ENCODE results near the gene KIF25. TPM values are rescaled to one million over a fixed set of nuclear protein-coding genes. Genes with fewer than 3 reads are reported as not detected.

Gene KIF25
- total RNA-seq, 1 experiment from 2014 or later: 0.59 TPM

DNA sequence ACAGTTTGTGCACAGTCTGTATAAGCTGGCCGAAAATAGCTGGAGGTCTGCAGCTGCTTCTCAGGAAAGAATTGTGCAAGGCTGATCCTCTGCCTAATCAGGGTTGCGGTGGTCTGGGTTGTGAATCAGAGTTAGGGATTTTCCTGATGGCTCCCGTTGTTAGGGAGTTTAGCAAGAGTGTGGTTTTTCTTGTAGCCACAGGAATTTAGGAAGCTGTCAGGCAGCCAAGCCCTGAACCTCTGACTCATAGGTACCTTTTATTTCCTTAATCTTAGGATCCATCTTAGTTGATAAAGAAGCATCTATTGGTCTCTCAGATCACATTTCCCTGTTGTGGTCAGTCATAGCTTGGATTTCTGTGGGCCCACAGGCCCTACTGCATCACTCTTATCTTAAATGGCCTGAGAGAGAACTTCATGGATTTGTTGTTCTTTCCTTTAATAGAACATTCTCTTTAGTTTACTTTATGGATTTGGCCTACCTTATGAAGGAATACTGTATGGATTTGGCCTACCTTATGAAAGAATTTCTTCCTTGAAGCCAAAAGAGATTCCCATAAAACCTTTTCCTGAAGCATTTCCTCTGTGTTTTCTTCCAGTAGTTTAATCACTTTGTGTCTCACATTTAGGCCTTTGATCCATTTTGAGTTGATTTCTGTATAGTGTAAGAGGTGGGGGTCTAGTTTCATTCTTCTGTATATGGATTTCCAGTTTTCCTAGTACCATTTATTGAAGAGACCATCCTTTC is 10.3 kb downstream of the KIF25 start:
- H3K4me1 ChIP-seq (ENCODE audit: insufficient read depth, low read length): no peaks in the 10 kb centered on the region; the same call in 1 of the 2 replicates
- no peaks in the 10 kb centered on the region for H3K79me2 ChIP-seq (ENCODE audit: insufficient read depth, low read length)
- no peak overlapping the region for H3K14ac ChIP-seq (ENCODE audit: insufficient read depth, low read length)
- H3K4ac ChIP-seq (ENCODE audit: low read depth, low read length): no peak overlapping the region
- TF ChIP-seq, protein P1, sequence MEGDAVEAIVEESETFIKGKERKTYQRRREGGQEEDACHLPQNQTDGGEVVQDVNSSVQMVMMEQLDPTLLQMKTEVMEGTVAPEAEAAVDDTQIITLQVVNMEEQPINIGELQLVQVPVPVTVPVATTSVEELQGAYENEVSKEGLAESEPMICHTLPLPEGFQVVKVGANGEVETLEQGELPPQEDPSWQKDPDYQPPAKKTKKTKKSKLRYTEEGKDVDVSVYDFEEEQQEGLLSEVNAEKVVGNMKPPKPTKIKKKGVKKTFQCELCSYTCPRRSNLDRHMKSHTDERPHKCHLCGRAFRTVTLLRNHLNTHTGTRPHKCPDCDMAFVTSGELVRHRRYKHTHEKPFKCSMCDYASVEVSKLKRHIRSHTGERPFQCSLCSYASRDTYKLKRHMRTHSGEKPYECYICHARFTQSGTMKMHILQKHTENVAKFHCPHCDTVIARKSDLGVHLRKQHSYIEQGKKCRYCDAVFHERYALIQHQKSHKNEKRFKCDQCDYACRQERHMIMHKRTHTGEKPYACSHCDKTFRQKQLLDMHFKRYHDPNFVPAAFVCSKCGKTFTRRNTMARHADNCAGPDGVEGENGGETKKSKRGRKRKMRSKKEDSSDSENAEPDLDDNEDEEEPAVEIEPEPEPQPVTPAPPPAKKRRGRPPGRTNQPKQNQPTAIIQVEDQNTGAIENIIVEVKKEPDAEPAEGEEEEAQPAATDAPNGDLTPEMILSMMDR (conservative IDR thresholded peaks at IDR 0.05): no peak
- H2BK15ac ChIP-seq (ENCODE audit: low read depth, low read length): no peak overlapping the region
- H2BK120ac ChIP-seq (ENCODE audit: low read depth, low read length, poor library complexity, severe bottlenecking): no peak overlapping the region
- Mint-ChIP-seq H3K9me3 (peaks cover 14 to 17% of the 10 kb centered on the region in 2 experiments), H3K27me3 (ENCODE audit: low read depth) (no peaks in the 10 kb centered on the region; the same call in 1 of the 2 replicates), H3K27ac (no peak overlapping the region; a peak in 1 of 7 replicates), H3K4me1 (peaks cover 0 to 5% of the 10 kb centered on the region in 2 experiments; a peak in 2 of 4 replicates), H3K4me3 (no peak overlapping the region), H3K36me3 (ENCODE audit: insufficient read depth in 1 of 3, low read depth in 3 of 3) (peaks cover 0 to 10% (median 3%) of the 10 kb centered on the region in 3 experiments; a peak in 5 of 7 replicates)
- no peak overlapping the region for H3K9ac ChIP-seq (ENCODE audit: extremely low read depth, insufficient read length, low read length)
- no peaks in the 10 kb centered on the region for H3K27me3 ChIP-seq (ENCODE audit: insufficient read depth, low read length)
- H3K4me2 ChIP-seq (ENCODE audit: insufficient read depth, insufficient read length, low read length): no peak overlapping the region
- no peaks in the 10 kb centered on the region for H4K20me1 ChIP-seq (ENCODE audit: control insufficient read depth, insufficient read depth, insufficient read length)
- WGBS (ENCODE audit: extremely low coverage, insufficient read length, low lambda C conversion rate): no CpG with 5 or more reads among the region's 3 CpGs
- H3K9me3 ChIP-seq (ENCODE audit: control insufficient read depth, low read depth, low read length): no peaks in the 10 kb centered on the region
- H3K18ac ChIP-seq (ENCODE audit: insufficient read length, low read depth, low read length): no peak overlapping the region
- no peak overlapping the region for H2BK5ac ChIP-seq (ENCODE audit: insufficient read length, low read length)
- no peak for DNase-seq
- no peak overlapping the region for H3T11ph ChIP-seq (ENCODE audit: low read length)
- no peak overlapping the region for H2BK12ac ChIP-seq (ENCODE audit: insufficient read length, low read depth, low read length)
- no peak overlapping the region for H2AK5ac ChIP-seq (ENCODE audit: insufficient read length, low read length)
- no peak overlapping the region for H2BK20ac ChIP-seq (ENCODE audit: low read depth, low read length, poor library complexity, severe bottlenecking)
- no peak overlapping the region for H3K23ac ChIP-seq (ENCODE audit: insufficient read length, low read depth, low read length)
- no peak overlapping the region for H3K27ac ChIP-seq (ENCODE audit: insufficient read length, low read depth, low read length)
- no peaks in the 10 kb centered on the region for H3K23me2 ChIP-seq (ENCODE audit: insufficient read length, low read depth, low read length, poor library complexity, severe bottlenecking)
- no peak overlapping the region for H2AFZ ChIP-seq (ENCODE audit: low read length)
- no peak overlapping the region for H3K56ac ChIP-seq (ENCODE audit: insufficient read length, low read depth, low read length)
- no peaks in the 10 kb centered on the region for H3K79me1 ChIP-seq (ENCODE audit: insufficient read depth, low read depth, low read length, poor library complexity, severe bottlenecking)
- no peak overlapping the region for H4K91ac ChIP-seq (ENCODE audit: insufficient read length, low read depth, low read length)
- no peak overlapping the region for H4K5ac ChIP-seq (ENCODE audit: insufficient read length, low read depth, low read length)
- H4K8ac ChIP-seq (replicated peaks; ENCODE audit: insufficient read length, low read depth, low read length): no peak overlapping the region

All from H9 (cell line).